ENCODE measurements around the gene ZFP36L2. TPM values are rescaled to one million over a fixed set of nuclear protein-coding genes. Genes with fewer than 3 reads are reported as not detected.

Gene ZFP36L2
- total RNA-seq, 5 donors from 2014 or later (not counting 1 experiment from before 2014, with no cell fraction given) = 329 to 974 (median 377) TPM

DNA sequence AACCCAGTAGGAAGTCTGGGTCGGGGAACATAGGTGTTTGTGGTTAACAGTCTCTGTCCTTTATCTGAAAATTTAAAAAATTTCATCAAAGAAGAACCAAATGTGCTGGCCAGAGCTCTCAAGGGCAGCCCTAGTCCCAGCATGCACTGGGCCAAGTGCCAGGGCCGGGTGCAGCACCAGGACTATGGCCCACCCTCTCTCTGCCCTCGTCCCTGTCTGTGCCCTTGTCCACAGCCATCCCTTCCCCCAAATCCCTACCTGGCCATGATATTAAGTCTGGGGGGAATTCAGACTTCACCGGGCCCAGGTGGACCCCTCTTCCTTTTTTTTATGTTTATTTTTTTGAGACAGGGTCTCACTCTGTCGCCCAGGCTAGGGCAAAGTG, 14.4 kb upstream of the ZFP36L2 start:
- ChIA-PET CTCF (no interaction called here), POLR2A (no interaction called here)
- ATAC-seq (replicated peaks in 1 of 4) (no peak), DNase-seq (no peak)
- WGBS (ENCODE audit: insufficient coverage) = 60% methylated on average over 1 of the region's 5 CpGs
- H3K36me3 Mint-ChIP-seq = peaks cover 16% of the 10 kb centered on the region
- peaks cover 21 to 29% (median 25%) of the 10 kb centered on the region in 3 donors for H3K4me1 Mint-ChIP-seq
- H3K4me3 Mint-ChIP-seq = no peak overlapping the region
- H3K27ac ChIP-seq (ENCODE audit: low read length) = no peak overlapping the region
- no peaks in the 10 kb centered on the region for H3K9me3 ChIP-seq
- H3K36me3 ChIP-seq (ENCODE audit: control insufficient read depth in 2 of 2, extremely low read depth in 1 of 2, insufficient read depth in 1 of 2, low read length in 1 of 2) = peaks cover 0 to 3% of the 10 kb centered on the region in 2 donors
- H3K4me3 ChIP-seq (ENCODE audit: control insufficient read depth in 1 of 2, extremely low read depth in 1 of 2, low read length in 1 of 2) = no peak overlapping the region
- no peaks in the 10 kb centered on the region for H3K27me3 ChIP-seq (replicated peaks in 1 of 2; ENCODE audit: control insufficient read depth in 2 of 2, extremely low read depth in 1 of 2, insufficient read depth in 2 of 2, low read length in 1 of 2)
- no peaks in the 10 kb centered on the region for H3K27me3 Mint-ChIP-seq
- H3K9me3 Mint-ChIP-seq = no peaks in the 10 kb centered on the region
- no peaks in the 10 kb centered on the region for H3K4me1 ChIP-seq (ENCODE audit: control insufficient read depth in 1 of 2, extremely low read depth in 1 of 2, insufficient read depth in 2 of 2, low read length in 2 of 2)
- peak overlapping the region in 1 of 2 donors; percentile 27 for H3K27ac Mint-ChIP-seq

DNA sequence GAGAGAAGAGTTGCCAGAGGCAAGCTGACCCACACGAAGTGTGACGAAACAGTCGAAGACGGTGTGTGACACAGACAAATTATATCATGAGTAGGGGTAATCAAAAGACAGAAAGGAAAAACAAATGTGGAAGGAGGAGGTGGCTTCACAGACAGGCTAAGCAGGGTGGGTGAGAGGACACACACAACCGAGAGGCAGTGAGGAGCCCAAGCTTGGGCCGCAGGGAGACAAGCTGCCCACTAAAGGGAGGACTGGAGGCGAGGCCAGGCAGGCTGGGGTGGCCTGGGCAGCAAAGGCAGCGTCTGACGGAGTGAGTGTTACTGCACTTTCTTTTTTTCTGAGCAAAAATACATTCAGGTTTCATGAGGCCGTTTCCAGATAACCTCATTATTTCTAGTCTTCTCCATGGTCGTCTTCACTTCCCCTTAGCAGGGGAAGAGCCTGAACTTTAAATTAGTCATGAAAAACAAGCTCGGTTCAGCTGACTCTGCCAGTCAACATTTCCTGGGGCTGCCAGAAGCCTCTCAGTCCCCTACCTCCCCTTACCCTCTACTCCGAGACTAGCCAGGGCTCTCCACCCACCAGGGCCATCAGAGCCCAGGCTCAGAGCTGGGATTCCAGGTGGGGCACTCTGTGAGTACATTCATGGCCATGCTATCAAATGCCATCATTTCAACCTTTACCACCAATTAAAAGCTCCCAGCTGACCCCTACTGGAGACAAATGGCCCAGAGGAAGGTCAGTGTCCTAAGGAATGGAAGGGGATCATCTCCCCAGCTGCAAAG, 13.8 kb upstream of the ZFP36L2 start:
- Mint-ChIP-seq H3K27ac (peak overlapping the region; percentile 16 to 36), H3K4me1 (peaks cover 21 to 29% (median 25%) of the 10 kb centered on the region in 3 donors), H3K27me3 (no peaks in the 10 kb centered on the region), H3K4me3 (no peak overlapping the region), H3K9me3 (no peaks in the 10 kb centered on the region), H3K36me3 (peaks cover 12% of the 10 kb centered on the region)
- ChIA-PET POLR2A (no interaction called here), CTCF (no interaction called here)
- no peak overlapping the region for H3K27ac ChIP-seq (ENCODE audit: low read length)
- H3K27me3 ChIP-seq (replicated peaks in 1 of 2; ENCODE audit: control insufficient read depth in 2 of 2, extremely low read depth in 1 of 2, insufficient read depth in 2 of 2, low read length in 1 of 2) = no peaks in the 10 kb centered on the region
- no peak overlapping the region for H3K4me3 ChIP-seq (ENCODE audit: control insufficient read depth in 1 of 2, extremely low read depth in 1 of 2, low read length in 1 of 2)
- no peaks in the 10 kb centered on the region for H3K4me1 ChIP-seq (ENCODE audit: control insufficient read depth in 1 of 2, extremely low read depth in 1 of 2, insufficient read depth in 2 of 2, low read length in 2 of 2)
- no peaks in the 10 kb centered on the region for H3K9me3 ChIP-seq
- ATAC-seq (replicated peaks in 1 of 4) = no peak
- WGBS (ENCODE audit: insufficient coverage) = 83% methylated on average over 9 of the region's 13 CpGs
- peaks cover 0 to 3% of the 10 kb centered on the region in 2 donors for H3K36me3 ChIP-seq (ENCODE audit: control insufficient read depth in 2 of 2, extremely low read depth in 1 of 2, insufficient read depth in 1 of 2, low read length in 1 of 2)
- DNase-seq = no peak

DNA sequence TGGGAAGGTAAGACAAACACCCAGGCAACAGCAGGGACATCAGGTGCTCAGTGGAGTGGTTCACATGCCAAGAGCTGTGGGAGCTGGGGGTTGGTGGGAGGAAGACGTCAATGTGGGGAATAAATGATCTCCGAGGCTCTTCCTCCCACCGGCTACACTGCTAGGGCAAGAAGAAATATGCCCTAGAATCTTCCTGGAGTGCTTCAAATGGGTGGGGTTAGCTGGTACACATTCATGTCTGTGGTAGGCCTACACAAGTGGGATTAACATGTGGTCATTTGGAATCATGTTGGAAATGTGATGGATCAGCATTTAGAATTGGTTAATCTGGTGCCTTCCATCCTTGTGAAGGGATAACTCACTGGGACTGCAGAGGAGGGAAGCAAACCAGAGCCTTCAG, 12.4 kb upstream of the ZFP36L2 start:
- no peaks in the 10 kb centered on the region for H3K4me1 ChIP-seq (ENCODE audit: control insufficient read depth in 1 of 2, extremely low read depth in 1 of 2, insufficient read depth in 2 of 2, low read length in 2 of 2)
- Mint-ChIP-seq H3K36me3 (peaks cover 8% of the 10 kb centered on the region), H3K4me1 (peaks cover 21 to 30% (median 25%) of the 10 kb centered on the region in 3 donors), H3K9me3 (no peaks in the 10 kb centered on the region), H3K27me3 (no peaks in the 10 kb centered on the region), H3K27ac (peak overlapping the region; percentile 4 to 15), H3K4me3 (no peak overlapping the region)
- 100% methylated on average over 3 of the region's 3 CpGs for WGBS (ENCODE audit: insufficient coverage)
- peaks cover 0 to 3% of the 10 kb centered on the region in 2 donors for H3K36me3 ChIP-seq (ENCODE audit: control insufficient read depth in 2 of 2, extremely low read depth in 1 of 2, insufficient read depth in 1 of 2, low read length in 1 of 2)
- no peaks in the 10 kb centered on the region for H3K27me3 ChIP-seq (replicated peaks in 1 of 2; ENCODE audit: control insufficient read depth in 2 of 2, extremely low read depth in 1 of 2, insufficient read depth in 2 of 2, low read length in 1 of 2)
- H3K4me3 ChIP-seq (ENCODE audit: control insufficient read depth in 1 of 2, extremely low read depth in 1 of 2, low read length in 1 of 2) = no peak overlapping the region
- DNase-seq = no peak
- no peak for ATAC-seq (replicated peaks in 1 of 4)
- H3K9me3 ChIP-seq = no peaks in the 10 kb centered on the region
- ChIA-PET CTCF (interaction anchor here in 1 of 2 donors (0.6 kb wide), 1 partner anchor 142 kb away, joined by 3 read pairs; no protein-coding TSS in a partner anchor), POLR2A (interaction anchor here (0.6 to 0.7 kb wide), 2 partner anchors 116 to 318 kb away, joined by 3 read pairs; no protein-coding TSS in a partner anchor)
- H3K27ac ChIP-seq (ENCODE audit: low read length) = no peak overlapping the region

DNA sequence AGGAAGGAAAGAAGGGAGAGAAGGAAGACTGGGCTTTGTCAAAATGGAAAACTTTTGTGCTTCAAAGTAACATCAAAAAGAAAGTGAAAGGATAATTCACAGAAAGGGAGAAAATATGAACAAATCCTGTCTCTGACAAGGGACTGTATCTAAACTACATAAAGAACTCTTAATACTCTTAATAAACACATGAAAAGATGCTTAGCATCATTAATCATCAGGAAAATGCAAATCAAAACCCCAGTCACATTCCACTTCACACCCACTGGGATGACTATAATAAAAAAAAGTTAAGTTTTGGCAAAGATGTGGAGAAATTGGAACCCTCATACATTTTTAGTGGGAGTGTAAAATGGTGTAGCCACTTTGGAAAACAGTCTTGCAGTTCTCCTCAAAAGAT, 11.8 kb upstream of the ZFP36L2 start:
- ATAC-seq (replicated peaks in 1 of 4) (no peak), DNase-seq (no peak)
- Histone ChIP-seq H3K27me3 (replicated peaks in 1 of 2; ENCODE audit: control insufficient read depth in 2 of 2, extremely low read depth in 1 of 2, insufficient read depth in 2 of 2, low read length in 1 of 2) (no peaks in the 10 kb centered on the region), H3K27ac (ENCODE audit: low read length) (no peak overlapping the region), H3K4me1 (ENCODE audit: control insufficient read depth in 1 of 2, extremely low read depth in 1 of 2, insufficient read depth in 2 of 2, low read length in 2 of 2) (no peaks in the 10 kb centered on the region), H3K4me3 (ENCODE audit: control insufficient read depth in 1 of 2, extremely low read depth in 1 of 2, low read length in 1 of 2) (no peak overlapping the region), H3K36me3 (ENCODE audit: control insufficient read depth in 2 of 2, extremely low read depth in 1 of 2, insufficient read depth in 1 of 2, low read length in 1 of 2) (peaks cover 0 to 3% of the 10 kb centered on the region in 2 donors), H3K9me3 (no peaks in the 10 kb centered on the region)
- H3K27me3 Mint-ChIP-seq = no peaks in the 10 kb centered on the region
- H3K9me3 Mint-ChIP-seq = no peaks in the 10 kb centered on the region
- CTCF ChIA-PET = interaction anchor here in 1 of 2 donors (0.6 kb wide), 1 partner anchor 143 kb away, joined by 3 read pairs; no protein-coding TSS in a partner anchor
- H3K4me3 Mint-ChIP-seq = no peak overlapping the region
- peaks cover 21 to 33% (median 25%) of the 10 kb centered on the region in 3 donors for H3K4me1 Mint-ChIP-seq
- H3K36me3 Mint-ChIP-seq = peaks cover 5% of the 10 kb centered on the region
- peak overlapping the region in 1 of 2 donors; percentile 19 for H3K27ac Mint-ChIP-seq
- POLR2A ChIA-PET = interaction anchor here in 1 of 2 donors (0.7 kb wide), 1 partner anchor 318 kb away, joined by 3 read pairs; no protein-coding TSS in a partner anchor

DNA sequence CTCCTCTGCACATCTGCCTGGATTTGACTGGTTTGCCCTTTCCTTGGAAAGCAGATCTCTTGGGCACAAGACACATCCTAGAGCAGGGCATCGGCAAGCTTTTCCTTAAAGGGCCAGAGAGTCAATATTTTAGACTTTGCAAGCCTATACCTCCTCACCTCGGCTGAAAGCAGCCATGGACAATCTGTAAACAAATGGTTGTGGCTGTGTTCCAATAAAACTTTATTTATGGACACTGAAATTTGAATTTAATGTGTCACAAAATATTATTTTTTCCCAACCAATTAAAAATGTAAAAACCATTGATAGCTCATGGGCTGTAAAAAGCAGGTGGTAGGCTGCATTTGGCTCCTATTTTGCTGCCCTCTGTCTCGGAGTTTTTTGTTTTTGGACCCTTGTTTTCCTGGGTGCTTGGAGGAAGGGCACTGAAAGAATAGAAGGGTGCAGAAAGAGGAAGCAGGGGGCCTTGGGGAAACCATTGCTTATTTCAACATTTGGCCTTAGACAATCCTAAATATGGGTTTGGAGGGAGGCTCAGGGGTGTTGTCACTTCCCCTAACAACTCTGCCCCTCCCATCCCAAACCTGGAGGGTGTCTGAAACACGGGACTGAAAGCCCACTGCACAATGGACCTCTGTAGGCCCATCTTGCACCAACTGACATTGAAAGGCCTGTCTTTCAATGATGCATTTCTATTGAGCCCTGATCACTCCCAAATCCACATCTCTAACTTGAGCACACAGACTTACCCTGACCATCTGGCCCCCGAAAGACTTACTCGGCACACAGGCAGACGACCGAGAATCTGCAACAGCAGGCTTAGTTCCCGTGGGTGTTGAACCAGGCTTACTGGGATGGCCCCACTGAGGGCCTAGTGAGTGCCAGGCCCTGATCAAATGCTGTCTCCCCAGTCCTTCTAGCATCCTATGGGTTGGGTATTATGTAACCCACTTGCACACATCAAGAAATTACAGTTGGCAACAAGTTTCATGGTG, 7.1 kb upstream of the ZFP36L2 start:
- Histone ChIP-seq H3K4me3 (ENCODE audit: control insufficient read depth in 1 of 2, extremely low read depth in 1 of 2, low read length in 1 of 2) (no peak overlapping the region), H3K9me3 (no peaks in the 10 kb centered on the region), H3K4me1 (ENCODE audit: control insufficient read depth in 1 of 2, extremely low read depth in 1 of 2, insufficient read depth in 2 of 2, low read length in 2 of 2) (peaks cover 8 to 15% of the 10 kb centered on the region in 2 experiments), H3K36me3 (ENCODE audit: control insufficient read depth in 2 of 2, extremely low read depth in 1 of 2, insufficient read depth in 1 of 2, low read length in 1 of 2) (peaks cover 0 to 23% of the 10 kb centered on the region in 2 donors), H3K27ac (ENCODE audit: low read length) (no peak overlapping the region), H3K27me3 (replicated peaks in 1 of 2; ENCODE audit: control insufficient read depth in 2 of 2, extremely low read depth in 1 of 2, insufficient read depth in 2 of 2, low read length in 1 of 2) (no peaks in the 10 kb centered on the region)
- H3K27ac Mint-ChIP-seq = peak overlapping the region; percentile 20 to 64
- POLR2A ChIA-PET = interaction anchor here in 1 of 2 donors (0.6 kb wide), 2 partner anchors 259 to 1126 kb away, joined by 3 to 5 read pairs; no protein-coding TSS in a partner anchor
- 85% methylated on average over 7 of the region's 9 CpGs for WGBS (ENCODE audit: insufficient coverage)
- peaks cover 14% of the 10 kb centered on the region for H3K36me3 Mint-ChIP-seq
- H3K4me3 Mint-ChIP-seq = no peak overlapping the region
- CTCF ChIA-PET = interaction anchor here (0.5 to 0.6 kb wide), 2 partner anchors 125 to 226 kb away, joined by 3 read pairs; no protein-coding TSS in a partner anchor
- DNase-seq (no peak), ATAC-seq (replicated peaks in 1 of 4) (no peak)
- H3K27me3 Mint-ChIP-seq = peaks cover 0 to 1% of the 10 kb centered on the region in 2 donors
- no peaks in the 10 kb centered on the region for H3K9me3 Mint-ChIP-seq
- H3K4me1 Mint-ChIP-seq = peaks cover 22 to 24% (median 23%) of the 10 kb centered on the region in 3 donors
